HepG2 (cell line): ENCODE data around the gene GON4L. TPM values are rescaled to one million over a fixed set of nuclear protein-coding genes. Genes with fewer than 3 reads are reported as not detected.

Source experiments
- ADNP ChIP-seq: sonication (generic); formaldehyde crosslinking; IDR thresholded peaks from 2 replicates; pipeline ENCODE4 v1.4.0; 2020; ENCODE audit warnings: missing genetic modification reagents
- ATF7-NPFF ChIP-seq: sonication (generic); formaldehyde crosslinking; IDR thresholded peaks from 2 replicates; pipeline ENCODE4 v1.8.1; 2023; ENCODE audit warnings: mild to moderate bottlenecking, low read depth, missing genetic modification reagents, moderate library complexity
- E2F1 ChIP-seq: sonication (generic); formaldehyde crosslinking; IDR thresholded peaks from 2 replicates; pipeline ENCODE4 v1.5.0; 2020; ENCODE audit warnings: missing genetic modification reagents
- ELF3 ChIP-seq: IDR thresholded peaks from 2 replicates; pipeline ENCODE4 v1.6.1; 2016; ENCODE audit warnings: missing genetic modification reagents, missing compliant biosample characterization
- ESRRA ChIP-seq: sonication (generic); formaldehyde crosslinking; IDR thresholded peaks from 2 replicates; pipeline ENCODE4 v1.5.1; 2020; ENCODE audit warnings: mild to moderate bottlenecking, low read depth, missing genetic modification reagents
- FOXK2 ChIP-seq: fragments of 450-650 bp; IDR thresholded peaks from 2 replicates; pipeline ENCODE4 v1.6.1; 2016
- GATA4 ChIP-seq: sonication (generic); IDR thresholded peaks from 2 replicates; pipeline ENCODE4 v1.6.1; 2016; ENCODE audit warnings: antibody characterized with exemption, low read depth, borderline replicate concordance
- HOXA3 ChIP-seq: sonication (generic); formaldehyde crosslinking; IDR thresholded peaks from 2 replicates; pipeline ENCODE4 v1.5.0; 2020; ENCODE audit warnings: missing genetic modification reagents
- IKZF5 ChIP-seq: IDR thresholded peaks from 2 replicates; pipeline ENCODE4 v1.6.1; 2018; ENCODE audit warnings: missing genetic modification reagents, mild to moderate bottlenecking, missing compliant biosample characterization
- MIER3 ChIP-seq: IDR thresholded peaks from 2 replicates; pipeline ENCODE4 v1.6.1; 2016; ENCODE audit warnings: missing compliant biosample characterization, borderline replicate concordance
- MYPOP ChIP-seq: sonication (generic); formaldehyde crosslinking; IDR thresholded peaks from 2 replicates; pipeline ENCODE4 v1.8.1; 2023; ENCODE audit warnings: mild to moderate bottlenecking, moderate library complexity, missing genetic modification reagents
- NFYB ChIP-seq: sonication (generic); formaldehyde crosslinking; IDR thresholded peaks from 2 replicates; pipeline ENCODE4 v1.4.0; 2020; ENCODE audit warnings: missing genetic modification reagents
- NRL ChIP-seq: sonication (generic); formaldehyde crosslinking; IDR thresholded peaks from 2 replicates; pipeline ENCODE4 v1.5.0; 2020; ENCODE audit warnings: missing genetic modification reagents, mild to moderate bottlenecking, moderate library complexity, borderline replicate concordance
- POLR2AphosphoS5 ChIP-seq: IDR thresholded peaks from 2 replicates; pipeline ENCODE4 v1.6.1; 2012; ENCODE audit warnings: low read depth, low read length
- RCOR2 ChIP-seq: IDR thresholded peaks from 2 replicates; pipeline ENCODE4 v1.6.1; 2016; ENCODE audit warnings: missing biosample characterization, missing genetic modification reagents
- ZBTB14 ChIP-seq: sonication (generic); formaldehyde crosslinking; IDR thresholded peaks from 2 replicates; pipeline ENCODE4 v1.4.0; 2020; ENCODE audit warnings: missing genetic modification reagents
- ZBTB38 ChIP-seq: sonication (generic); formaldehyde crosslinking; IDR thresholded peaks from 2 replicates; pipeline ENCODE4 v1.5.1; 2020; ENCODE audit warnings: mild to moderate bottlenecking, missing genetic modification reagents
- ZBTB7B ChIP-seq: sonication (generic); formaldehyde crosslinking; IDR thresholded peaks from 2 replicates; pipeline ENCODE4 v1.4.0; 2020; ENCODE audit warnings: missing genetic modification reagents
- ZFP91 ChIP-seq: sonication (generic); formaldehyde crosslinking; IDR thresholded peaks from 2 replicates; pipeline ENCODE4 v1.9.0; 2022; ENCODE audit warnings: missing genetic modification reagents, mild to moderate bottlenecking, borderline replicate concordance
- ZNF251 ChIP-seq: sonication (generic); formaldehyde crosslinking; IDR thresholded peaks from 2 replicates; pipeline ENCODE4 v1.9.0; 2021; ENCODE audit warnings: mild to moderate bottlenecking, missing genetic modification reagents
- ZNF414 ChIP-seq: sonication (generic); formaldehyde crosslinking; IDR thresholded peaks from 2 replicates; pipeline ENCODE4 v1.5.0; 2020; ENCODE audit warnings: missing genetic modification reagents
- ZNF747 ChIP-seq: sonication (generic); formaldehyde crosslinking; IDR thresholded peaks from 2 replicates; pipeline ENCODE4 v1.8.1; 2023; ENCODE audit warnings: missing genetic modification reagents, mild to moderate bottlenecking, borderline replicate concordance
- polyA plus RNA-seq, 8 experiments: library from polyadenylated mRNA; depleted of rRNA in 3 of 8; stranded (reverse) in 7 of 8; unstranded in 1 of 8; fragments of >200 nt; fragmentation: Illumina TruSeq in 4 of 8; extraction: Trizol in 4 of 8; gene quantifications; 2 replicates each; pipeline versions ENCODE4 v1.2.1 to v1.2.3, GENCODE V29; 2011 to 2016; ENCODE audit warnings: low read depth in 4 of 8, missing spikeins in 1 of 8, mixed read lengths in 1 of 8; ENCODE audit not compliant: insufficient read depth in 1 of 8
- total RNA-seq, 5 experiments: library from RNA; depleted of rRNA; stranded (reverse); fragments of >200 nt; fragmentation: Illumina TruSeq; extraction: Trizol; gene quantifications; 2 replicates each; pipeline ENCODE4 v1.2.3, GENCODE V29; 2016; ENCODE audit warnings: low read depth in 1 of 5

Gene GON4L
- total and polyA plus RNA-seq, 2 of the 13 experiments (the other 11 are each of a cell fraction or from before 2014, with no cell fraction given), result 14.6 to 19.6 TPM

- TF ChIP-seq ATF7-NPFF (peak; percentile 78; the same call in 1 of the 2 replicates), IKZF5 (CRISPR knock-in tag) (peak; percentile 73), GATA4 (peak; percentile 53; the same call in 1 of the 2 replicates), RCOR2 (CRISPR knock-in tag) (peak; percentile 73; the same call in 1 of the 2 replicates), ZBTB14 (CRISPR knock-in tag) (peak; percentile 99), ZFP91 (CRISPR knock-in tag) (peak; percentile 100), NRL (peak; percentile 74), POLR2AphosphoS5 (peak; percentile 96), E2F1 (no peak), ZBTB38 (peak; percentile 59; the same call in 1 of the 2 replicates), ZNF251 (CRISPR knock-in tag) (peak; percentile 61; the same call in 1 of the 2 replicates), FOXK2 (peak; percentile 37; the same call in 1 of the 2 replicates), ZNF747 (no peak), ADNP (CRISPR knock-in tag) (peak; percentile 67; the same call in 1 of the 2 replicates), MIER3 (CRISPR knock-in tag) (peak; percentile 73; the same call in 1 of the 2 replicates), ZNF414 (CRISPR knock-in tag) (peak; percentile 28; the same call in 1 of the 2 replicates), ZBTB7B (CRISPR knock-in tag) (peak; percentile 56; the same call in 1 of the 2 replicates), NFYB (CRISPR knock-in tag) (peak; percentile 12; the same call in 1 of the 2 replicates), ESRRA (peak; percentile 17; the same call in 1 of the 2 replicates), HOXA3 (peak; percentile 93; the same call in 1 of the 2 replicates), ELF3 (CRISPR knock-in tag) (peak; percentile 57; the same call in 1 of the 2 replicates), MYPOP (CRISPR knock-in tag) (peak; percentile 71)
Measured at GRCh38 chr1:155856975-155857930, at the start of gene GON4L (continued).
